Mucosa of rectum (tissue), 2 donors: Measurements from ENCODE around the gene KLHL33.
A peak's percentile ranks its signal among the peaks of the same experiment; 100 is the strongest.

ENCODE experiments used
- H3K27ac ChIP-seq, 2 donors: one replicate each; pipeline ENCODE4 v1.7.0; 2013; ENCODE audit warnings: inconsistent platforms in 2 of 2, low read depth in 2 of 2, low read length in 2 of 2
- H3K27me3 ChIP-seq, 2 donors: one replicate each; pipeline ENCODE4 v1.7.0; 2013; ENCODE audit warnings: low read length in 2 of 2; ENCODE audit not compliant: control insufficient read depth in 2 of 2, insufficient read depth in 2 of 2
- H3K36me3 ChIP-seq, 2 donors: one replicate each; pipeline ENCODE4 v1.7.0; 2013; ENCODE audit warnings: low read length in 2 of 2; ENCODE audit not compliant: control insufficient read depth in 2 of 2, insufficient read depth in 2 of 2
- H3K4me1 ChIP-seq, 2 donors: one replicate each; pipeline ENCODE4 v1.7.0; 2013; ENCODE audit warnings: low read length in 2 of 2, mild to moderate bottlenecking in 1 of 2; ENCODE audit not compliant: control insufficient read depth in 2 of 2, insufficient read depth in 2 of 2
- H3K4me3 ChIP-seq, 2 donors: one replicate each; pipeline ENCODE4 v1.7.0; 2013; ENCODE audit warnings: low read length in 2 of 2
- H3K9ac ChIP-seq, 2 donors: one replicate each; pipeline ENCODE4 v1.7.0; 2013; ENCODE audit warnings: low read length in 2 of 2, low read depth in 1 of 2, mild to moderate bottlenecking in 1 of 2
- H3K9me3 ChIP-seq, 2 donors: one replicate each; pipeline ENCODE4 v1.7.0; 2013; ENCODE audit warnings: low read length in 2 of 2; ENCODE audit not compliant: control insufficient read depth in 2 of 2
- donor health status: healthy.
- donor health status: Normal muscosa, but diverticular disease.

The KLHL33 gene

DNA sequence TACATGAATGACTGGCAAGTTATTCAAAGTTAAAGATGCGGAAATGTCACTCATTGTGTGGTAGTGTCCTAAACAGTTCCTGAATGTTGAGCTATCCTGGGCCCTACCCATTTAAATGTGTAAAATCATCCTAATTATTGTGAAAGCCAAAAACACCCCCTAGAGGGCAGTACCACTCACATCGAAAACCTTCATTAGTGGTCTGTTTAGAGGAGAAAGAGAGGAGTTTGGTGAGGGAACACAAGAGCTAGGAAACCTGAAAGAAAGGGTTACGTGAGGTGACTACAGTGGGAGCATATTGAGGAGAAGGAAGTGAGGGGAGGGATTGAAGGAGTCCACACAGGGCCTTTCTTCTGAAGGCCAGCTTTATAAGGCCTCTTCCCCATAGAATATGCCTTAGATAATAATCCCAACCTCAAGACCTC is 20.2 kb downstream of the KLHL33 start:
- no peaks in the 10 kb centered on the region for H3K27me3 ChIP-seq
- peak overlapping the region; percentile 93 to 94 for H3K27ac ChIP-seq
- peaks cover 36 to 65% of the 10 kb centered on the region in 2 donors for H3K4me1 ChIP-seq
- no peaks in the 10 kb centered on the region for H3K36me3 ChIP-seq
- H3K9me3 ChIP-seq: no peaks in the 10 kb centered on the region
- H3K4me3 ChIP-seq: peak overlapping the region; percentile 14 to 36
- H3K9ac ChIP-seq: peak overlapping the region; percentile 9 to 59

- Histone ChIP-seq H3K36me3 (no peaks in the 10 kb centered on the region), H3K4me3 (peak overlapping the region; percentile 90 to 98), H3K9me3 (no peaks in the 10 kb centered on the region), H3K4me1 (peaks cover 27 to 54% of the 10 kb centered on the region in 2 donors), H3K27me3 (no peaks in the 10 kb centered on the region), H3K27ac (peak overlapping the region; percentile 99 to 100), H3K9ac (peak overlapping the region; percentile 92 to 95)
Measured at GRCh38 chr14:20413744-20414082, 22.3 kb downstream of the KLHL33 start.

DNA sequence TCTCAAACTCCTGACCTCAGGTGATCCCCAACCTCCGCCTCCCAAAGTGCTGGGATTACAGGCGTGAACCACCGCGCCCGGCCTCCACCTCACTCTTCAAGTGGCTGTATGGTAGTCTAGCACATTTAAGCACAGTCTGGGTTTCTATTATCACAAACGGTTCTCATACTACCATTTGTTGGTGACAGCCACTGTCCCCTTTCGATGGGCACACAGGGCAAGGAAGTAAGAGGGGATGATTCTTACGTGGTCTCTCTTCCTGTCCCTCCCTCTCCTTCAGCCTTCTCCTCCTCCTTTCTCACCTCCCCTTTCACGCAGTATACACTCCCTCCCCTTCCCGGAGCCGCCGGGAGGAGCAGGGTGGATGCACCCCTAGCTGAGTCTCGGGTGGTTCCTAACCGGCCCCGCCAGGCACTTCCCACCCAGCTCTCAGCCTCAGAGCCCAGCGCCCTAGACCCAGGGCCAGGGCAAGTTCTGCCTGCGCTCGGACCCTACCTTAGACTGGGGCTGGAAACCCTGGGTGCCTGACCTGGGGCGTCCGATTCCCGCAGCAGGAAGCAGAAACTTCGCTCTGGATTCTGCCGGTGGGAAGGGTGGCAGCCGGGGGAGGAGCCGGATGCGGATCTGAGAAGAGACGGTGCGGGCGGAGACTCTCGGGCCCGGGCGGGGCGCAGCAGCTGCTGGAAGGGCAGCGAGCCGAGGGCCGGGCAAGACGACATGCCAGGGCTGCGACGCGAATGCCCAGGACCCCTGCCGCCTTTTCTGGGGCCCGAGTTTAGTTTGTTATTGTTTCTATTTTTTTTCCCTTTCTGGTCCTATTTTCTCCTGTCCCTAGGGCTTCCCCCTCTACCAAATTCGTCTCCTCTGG is 22.9 kb downstream of the KLHL33 start, which contains the start of gene TEP1:
TSS of gene TEP1 (minus strand) at position 626 of the 868 bp plus-strand sequence. CDS start 5,062 bp downstream, outside the sequence.
- peak within 1 kb of the TSS; percentile 90 to 98 for H3K4me3 ChIP-seq
- H3K36me3 ChIP-seq: peaks cover 3 to 5% of the 10 kb centered on the region in 2 donors
- peak within 1 kb of the TSS; percentile 99 to 100 for H3K27ac ChIP-seq
- no peaks in the 10 kb centered on the region for H3K27me3 ChIP-seq
- no peaks in the 10 kb centered on the region for H3K9me3 ChIP-seq
- peaks cover 23 to 49% of the 10 kb centered on the region in 2 donors for H3K4me1 ChIP-seq
- peak within 1 kb of the TSS; percentile 92 to 95 for H3K9ac ChIP-seq

DNA sequence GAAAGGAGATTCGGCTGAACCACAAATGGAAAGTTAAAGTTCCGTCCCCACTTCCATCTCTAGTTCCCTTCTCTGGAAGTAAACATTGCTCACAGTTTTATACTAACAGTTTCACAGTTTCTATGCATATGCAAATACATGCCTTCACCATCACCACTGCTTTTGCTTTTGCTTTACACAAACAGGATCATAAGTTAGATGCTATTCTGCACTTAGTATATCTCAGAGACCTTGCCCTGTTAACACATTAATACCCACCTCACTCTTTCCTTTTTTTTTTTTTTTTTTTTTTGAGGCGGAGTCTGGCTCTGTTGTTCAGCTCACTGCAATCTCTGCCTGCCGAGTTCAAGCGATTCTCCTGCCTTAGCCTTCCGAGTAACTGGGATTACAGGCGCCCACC is 23.6 kb downstream of the KLHL33 start:
- Histone ChIP-seq H3K4me3 (peak overlapping the region; percentile 90 to 98), H3K36me3 (peaks cover 10 to 12% of the 10 kb centered on the region in 2 donors), H3K9me3 (no peaks in the 10 kb centered on the region), H3K27ac (peak overlapping the region; percentile 99 to 100), H3K4me1 (peaks cover 20 to 43% of the 10 kb centered on the region in 2 donors), H3K27me3 (no peaks in the 10 kb centered on the region), H3K9ac (peak overlapping the region; percentile 92 to 95)

DNA sequence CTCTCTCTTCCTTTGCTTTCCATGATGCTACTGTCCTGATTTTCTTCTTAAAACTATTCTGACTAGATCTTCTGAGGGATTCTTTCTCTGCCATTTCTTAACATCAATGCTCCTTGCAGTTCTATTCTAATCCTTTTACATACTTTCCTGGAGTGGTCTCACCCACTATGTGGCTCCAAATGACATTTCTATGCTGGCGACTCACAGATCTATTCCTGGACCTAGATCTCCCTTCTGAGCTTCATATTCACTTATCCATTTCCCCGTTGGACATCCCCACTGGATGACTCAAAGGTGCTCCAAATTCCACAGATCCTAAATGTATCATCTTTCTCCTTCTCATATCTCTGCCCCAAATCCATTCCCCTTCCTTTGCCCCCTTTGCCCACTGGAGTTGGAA is 26.7 kb downstream of the KLHL33 start:
- H3K9ac ChIP-seq: no peak overlapping the region
- peaks cover 5 to 14% of the 10 kb centered on the region in 2 donors for H3K4me1 ChIP-seq
- peaks cover 37 to 41% of the 10 kb centered on the region in 2 donors for H3K36me3 ChIP-seq
- H3K9me3 ChIP-seq: no peaks in the 10 kb centered on the region
- no peak overlapping the region for H3K27ac ChIP-seq
- H3K4me3 ChIP-seq: no peak overlapping the region
- H3K27me3 ChIP-seq: no peaks in the 10 kb centered on the region

GRCh38 chr14:20403521-20403920 is 32.4 kb downstream of the KLHL33 start:
- Histone ChIP-seq H3K9me3 (no peaks in the 10 kb centered on the region), H3K36me3 (peaks cover 63 to 79% of the 10 kb centered on the region in 2 donors), H3K4me1 (peaks cover 0 to 8% of the 10 kb centered on the region in 2 donors), H3K9ac (no peak overlapping the region), H3K4me3 (no peak overlapping the region), H3K27me3 (no peaks in the 10 kb centered on the region), H3K27ac (no peak overlapping the region)

GRCh38 chr14:20400965-20401593 is 34.9 kb downstream of the KLHL33 start:
- Histone ChIP-seq H3K36me3 (peaks cover 51 to 69% of the 10 kb centered on the region in 2 donors), H3K27me3 (no peaks in the 10 kb centered on the region), H3K9me3 (no peaks in the 10 kb centered on the region), H3K9ac (no peak overlapping the region), H3K27ac (no peak overlapping the region), H3K4me1 (peaks cover 0 to 8% of the 10 kb centered on the region in 2 donors), H3K4me3 (no peak overlapping the region)

DNA sequence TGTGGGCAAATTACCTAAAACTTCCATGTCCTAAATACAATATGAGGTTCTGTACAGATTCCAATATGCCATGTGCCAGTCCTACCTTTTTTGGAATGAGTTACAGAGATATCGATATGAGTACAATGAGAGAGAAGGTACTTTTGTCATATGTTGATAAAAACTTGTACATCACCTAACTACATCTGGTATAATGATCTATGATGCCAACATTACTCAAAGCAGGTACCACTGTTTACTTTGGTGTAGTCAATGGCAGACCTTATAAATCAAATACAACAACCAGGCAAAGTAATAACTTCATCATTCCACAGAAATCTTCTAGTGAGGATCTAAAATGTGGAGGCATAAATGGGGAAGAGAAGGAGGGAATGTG is 35.4 kb downstream of the KLHL33 start:
- Histone ChIP-seq H3K4me1 (peaks cover 0 to 8% of the 10 kb centered on the region in 2 donors), H3K36me3 (peaks cover 53 to 69% of the 10 kb centered on the region in 2 donors), H3K4me3 (no peak overlapping the region), H3K27ac (no peak overlapping the region), H3K9ac (no peak overlapping the region), H3K9me3 (no peaks in the 10 kb centered on the region), H3K27me3 (no peaks in the 10 kb centered on the region)

- no peaks in the 10 kb centered on the region for H3K27me3 ChIP-seq
- no peak overlapping the region for H3K27ac ChIP-seq
- no peaks in the 10 kb centered on the region for H3K9me3 ChIP-seq
- peaks cover 47 to 67% of the 10 kb centered on the region in 2 donors for H3K36me3 ChIP-seq
- no peak overlapping the region for H3K4me3 ChIP-seq
- H3K9ac ChIP-seq: no peak overlapping the region
- peaks cover 0 to 8% of the 10 kb centered on the region in 2 donors for H3K4me1 ChIP-seq
Measured at GRCh38 chr14:20397511-20397910, 38.5 kb downstream of the KLHL33 start.

GRCh38 chr14:20391505-20391904 is 44.5 kb downstream of the KLHL33 start:
- no peak overlapping the region for H3K9ac ChIP-seq

More at GRCh38 chr14:20391505-20391904, 44.5 kb downstream of the KLHL33 start:
- Histone ChIP-seq H3K4me3 (no peak overlapping the region), H3K4me1 (no peaks in the 10 kb centered on the region), H3K36me3 (peaks cover 66 to 86% of the 10 kb centered on the region in 2 donors), H3K9me3 (no peaks in the 10 kb centered on the region), H3K27me3 (no peaks in the 10 kb centered on the region), H3K27ac (no peak overlapping the region)
